HG03066 (cell line): ENCODE data around the gene MCM3.

ENCODE experiments used
- ATAC-seq: cut with Tn5 transposase; IDR thresholded peaks from one replicate; pipeline ENCODE4 v1.9.1; 2021; ENCODE audit warnings: low read depth; ENCODE audit not compliant: unreplicated experiment

MCM3 gene

DNA sequence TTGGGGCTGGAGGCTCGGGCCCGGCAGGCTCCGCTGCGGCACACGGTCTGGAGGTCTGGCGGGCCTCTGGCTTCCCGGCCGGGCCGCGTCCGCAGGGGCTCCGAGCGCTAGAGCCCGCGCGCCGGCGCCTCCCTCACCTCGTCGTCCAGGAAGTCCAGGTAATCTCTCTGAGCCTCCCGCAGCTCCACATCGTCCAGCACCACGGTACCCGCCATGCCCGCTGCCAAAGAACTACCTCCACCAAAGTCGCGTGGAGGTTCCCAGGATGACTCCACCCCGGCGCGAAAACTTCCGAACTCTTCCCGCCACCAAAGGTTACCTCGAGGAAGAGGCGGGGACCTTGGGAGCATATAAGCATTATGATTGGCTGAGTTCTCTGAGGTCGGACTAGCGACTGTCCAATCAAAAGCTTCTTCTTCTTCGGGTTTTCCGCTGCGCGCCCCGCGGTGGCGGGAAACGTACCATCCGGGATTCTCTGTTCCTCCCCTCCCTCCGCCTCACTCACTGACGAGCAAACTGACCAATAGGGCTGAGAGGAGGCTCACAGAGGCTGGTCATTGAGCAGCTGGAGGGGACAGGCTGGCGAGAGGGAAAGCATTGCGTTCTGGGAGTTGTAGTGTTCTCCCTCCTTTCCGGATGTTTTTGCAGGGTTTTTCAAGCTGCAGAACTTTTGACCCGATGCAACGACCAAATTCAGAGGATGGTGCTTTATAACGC is at the start of gene MCM3:
Gene MCM3, minus strand, starts transcription at position 283 of the 717 bp plus-strand sequence. Its CDS starts 68 bp downstream, at position 215.
- ATAC-seq, result peak; percentile 96

DNA sequence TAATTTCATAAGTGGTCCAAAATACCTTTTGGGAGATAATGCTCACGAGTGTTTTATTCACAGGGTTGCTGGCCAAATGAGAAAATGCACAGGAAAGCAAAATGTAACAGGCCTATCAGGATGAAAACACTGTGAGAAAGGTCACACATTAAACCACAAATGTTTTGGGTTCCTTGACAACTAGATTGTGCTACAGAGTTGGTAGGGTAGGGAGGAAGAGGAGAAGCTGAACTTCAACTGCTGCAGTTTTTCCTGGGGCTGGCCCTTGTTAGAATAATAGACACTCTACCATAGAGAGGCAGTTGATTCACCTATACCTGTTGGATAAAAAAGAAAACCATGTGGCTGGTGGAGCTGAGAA is 49.3 kb upstream of the MCM3 start:
- ATAC-seq, result no peak

DNA sequence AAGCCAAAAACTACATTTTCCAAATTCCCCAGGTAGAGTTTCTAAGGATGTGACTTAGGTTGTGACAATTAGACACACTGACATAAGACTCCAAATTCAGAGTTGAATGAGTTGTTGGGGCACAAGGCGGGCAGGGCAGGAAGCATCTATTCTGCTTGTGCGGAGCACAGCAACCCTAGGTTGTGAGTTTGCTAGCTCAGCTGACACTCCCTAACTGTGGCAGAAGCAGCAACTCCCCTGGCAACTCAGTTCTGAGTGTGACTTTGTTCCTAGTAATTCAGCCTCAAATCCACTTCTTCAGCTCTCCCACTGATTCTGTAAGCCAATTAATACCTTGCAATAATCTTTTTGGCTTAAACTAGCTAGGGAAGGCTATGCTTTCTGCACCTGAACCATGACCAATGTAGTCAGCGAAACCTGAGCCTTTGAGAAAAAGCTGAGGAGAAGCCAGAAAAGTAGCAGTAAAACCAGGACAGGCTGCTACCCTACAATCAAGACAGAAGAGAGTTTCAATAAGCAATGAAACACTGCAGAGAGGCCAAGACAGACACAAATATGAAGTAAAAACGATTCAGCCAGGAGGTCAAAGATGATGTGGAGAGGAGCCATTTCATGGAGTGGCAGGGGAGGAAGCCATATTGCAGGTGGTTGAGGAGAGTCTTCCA is 47.4 kb upstream of the MCM3 start:
- no peak for ATAC-seq

DNA sequence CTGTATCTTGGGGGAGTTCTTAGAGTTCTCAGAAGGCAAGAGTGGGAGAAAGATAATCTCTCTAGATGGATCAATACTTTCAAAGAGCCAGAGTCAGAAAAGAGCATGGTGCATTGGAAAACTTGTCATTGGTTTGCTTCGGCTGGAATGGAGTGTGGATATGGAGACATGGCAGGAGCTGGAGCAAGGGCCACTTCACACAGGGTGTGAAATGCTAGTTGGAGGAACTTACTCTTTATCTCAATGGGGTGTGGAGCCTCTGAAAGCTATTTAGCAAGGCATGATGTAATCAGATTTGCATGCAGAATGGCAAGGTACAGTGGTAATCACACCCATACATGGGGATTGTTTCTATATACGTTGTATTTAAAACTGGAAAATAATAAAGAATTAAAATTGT is 45.9 kb upstream of the MCM3 start:
- no peak for ATAC-seq

DNA sequence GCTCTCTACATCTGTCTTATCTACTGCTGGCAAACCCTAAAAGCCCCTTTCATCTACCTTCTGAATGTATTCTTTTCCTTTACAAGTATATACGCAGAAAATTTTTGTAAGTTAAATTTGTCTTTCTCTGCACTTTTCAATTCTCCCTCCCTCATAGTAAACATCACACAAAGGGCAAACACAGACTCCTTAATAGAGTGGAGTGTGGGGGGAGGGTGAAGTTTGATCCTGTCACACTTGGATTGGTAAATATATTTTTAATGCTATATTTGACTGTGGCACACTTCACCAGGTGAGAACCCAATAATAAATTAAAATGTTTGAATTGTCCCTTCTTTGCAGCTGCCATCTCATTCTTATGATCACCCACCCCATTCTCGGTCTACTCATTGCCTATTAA is 44.2 kb upstream of the MCM3 start:
- ATAC-seq, result no peak

DNA sequence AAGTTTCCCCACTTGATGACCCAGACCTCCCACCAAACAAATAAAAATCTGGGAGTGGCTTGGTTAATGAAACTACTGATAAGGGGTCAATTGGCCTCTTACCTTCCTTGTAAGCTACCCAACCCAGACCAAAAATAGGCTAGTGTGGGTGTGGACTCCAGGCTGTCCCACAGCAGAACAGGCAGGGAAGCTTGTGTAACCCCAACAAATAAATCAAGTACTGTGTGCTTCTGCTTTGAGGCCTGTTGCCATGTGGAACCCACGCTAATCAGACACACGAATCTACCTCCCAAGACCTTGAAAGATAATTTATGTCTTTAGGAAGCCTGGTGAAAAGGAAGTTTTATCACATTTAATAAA is 43.7 kb upstream of the MCM3 start:
- no peak for ATAC-seq

DNA sequence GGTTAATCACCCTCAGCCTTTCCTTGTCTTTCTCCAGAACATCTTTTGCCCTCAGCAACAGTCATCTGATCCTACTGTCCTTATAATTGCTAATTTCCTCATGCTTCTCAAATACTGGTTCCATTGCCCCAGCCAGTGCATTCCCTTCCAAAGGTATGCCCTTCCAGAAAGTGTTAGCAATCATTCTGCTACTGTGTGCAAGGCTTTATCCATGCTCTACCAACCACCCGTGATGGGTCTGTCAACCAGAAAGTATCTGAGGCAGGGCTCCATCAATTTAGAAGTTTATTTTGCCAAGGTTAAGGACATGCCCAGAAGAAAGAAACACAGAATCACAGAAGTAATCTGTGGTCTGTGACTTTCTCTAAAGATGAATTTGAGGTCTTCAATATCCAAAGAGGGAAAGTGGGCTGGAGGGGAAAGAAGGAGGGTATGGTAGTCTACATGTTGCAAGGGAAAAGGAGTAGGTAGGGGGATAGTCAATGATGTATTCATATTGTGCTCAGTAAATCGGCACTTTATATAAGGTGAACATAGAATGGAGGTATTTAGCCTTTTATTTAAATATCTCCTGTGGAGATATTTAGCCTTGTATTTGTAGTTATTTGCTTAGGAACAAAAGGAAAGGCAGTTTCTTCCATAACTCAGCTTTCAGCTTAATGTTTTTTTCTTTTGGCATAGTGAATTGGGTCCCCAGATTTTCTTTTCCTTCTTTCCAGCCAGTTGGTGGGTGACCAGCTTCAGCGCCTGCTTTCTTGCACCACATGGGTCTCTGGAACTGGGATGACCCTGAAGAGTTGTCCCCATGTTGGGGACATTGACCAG is 42.2 kb upstream of the MCM3 start:
- no peak for ATAC-seq

DNA sequence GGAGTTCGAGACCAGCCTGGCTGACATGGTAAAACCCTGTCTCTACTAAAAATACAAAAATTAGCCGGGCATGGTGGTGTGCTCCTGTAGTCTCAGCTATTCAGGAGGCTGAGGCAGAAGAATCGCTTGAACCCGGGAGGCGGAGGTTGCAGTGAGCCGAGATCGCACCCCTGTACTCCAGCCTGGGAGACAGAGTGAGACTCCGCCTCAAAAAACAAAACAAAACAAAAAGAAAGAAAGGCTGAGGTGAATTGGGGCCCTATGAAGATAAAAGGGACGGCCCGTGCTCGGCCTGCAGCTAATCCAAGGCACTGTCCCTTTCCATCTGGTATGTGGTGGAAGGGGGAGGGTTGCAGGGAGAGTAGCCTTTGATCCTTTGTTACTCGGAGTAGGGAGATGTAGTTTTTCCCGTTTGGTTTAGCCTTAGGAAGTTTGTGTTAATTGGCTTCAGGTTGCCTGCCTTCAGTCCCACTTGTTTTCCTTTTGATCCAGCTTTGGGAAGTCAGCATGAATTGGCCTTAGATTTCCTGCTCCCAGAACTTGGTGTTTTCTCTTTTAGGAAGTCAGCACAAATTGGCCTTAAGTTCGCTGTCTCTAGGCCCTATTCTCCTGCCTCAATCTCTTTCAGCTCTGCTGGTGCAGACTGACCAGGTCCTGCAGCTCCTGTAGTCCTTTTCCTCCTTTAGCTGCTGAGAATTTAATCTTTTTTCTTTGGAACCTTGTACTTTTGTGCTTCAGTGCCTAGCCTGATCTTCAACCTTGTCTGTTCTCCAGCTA is 41.3 kb upstream of the MCM3 start:
- no peak for ATAC-seq

DNA sequence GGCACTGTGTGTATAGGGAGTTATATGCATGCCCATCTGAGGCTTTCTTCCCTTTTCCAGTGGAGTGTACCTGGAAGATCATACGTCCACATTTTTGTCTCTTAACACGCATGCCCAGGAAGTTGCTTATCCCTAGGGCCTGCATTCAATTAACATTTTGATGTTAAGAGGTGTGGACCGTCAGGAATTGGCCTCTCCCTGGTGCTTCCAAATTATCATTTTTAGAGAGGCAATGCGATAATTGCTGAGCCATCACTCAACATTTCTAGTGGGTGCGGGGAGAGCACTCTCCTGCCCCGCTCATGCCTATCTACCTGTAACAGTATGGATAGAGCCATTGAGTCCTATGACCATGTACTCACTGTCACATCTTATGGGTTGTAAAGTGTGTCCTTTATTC is 39.6 kb upstream of the MCM3 start:
- ATAC-seq, result no peak

DNA sequence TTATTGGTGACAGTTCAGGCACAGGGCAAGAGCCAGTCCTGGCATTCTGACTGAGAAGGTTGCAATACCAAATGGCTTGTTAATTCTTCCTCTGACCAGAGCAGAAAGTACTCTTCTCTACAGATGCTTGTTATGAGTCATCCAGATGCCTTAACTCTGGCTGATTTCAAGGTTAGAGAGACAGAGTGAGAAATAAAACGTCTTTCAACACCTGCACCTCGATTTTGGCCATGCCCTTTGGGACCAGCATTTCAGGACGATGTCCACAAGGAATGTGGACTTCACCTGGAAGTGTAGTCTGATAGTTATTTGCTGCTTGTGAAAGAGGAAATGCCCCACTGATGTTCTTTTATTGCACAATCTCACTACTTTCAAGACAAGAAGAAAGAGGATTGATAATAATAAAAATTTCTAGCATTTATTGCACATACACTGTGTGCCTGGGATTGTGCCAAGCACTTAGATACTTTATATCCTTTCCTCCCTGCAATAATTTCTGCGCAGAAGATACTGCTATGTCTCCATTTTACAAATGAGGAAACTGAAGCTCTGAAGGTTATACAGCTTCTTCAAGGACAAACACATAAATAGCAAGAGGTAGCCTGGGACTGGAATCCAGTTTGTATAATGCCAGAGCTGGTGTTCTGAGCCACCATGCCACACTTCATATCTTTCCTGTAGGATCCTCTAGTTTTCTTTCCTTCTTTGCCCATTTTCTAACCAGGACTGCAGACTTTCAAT is 33.5 kb upstream of the MCM3 start:
- peak; percentile 98 for ATAC-seq

DNA sequence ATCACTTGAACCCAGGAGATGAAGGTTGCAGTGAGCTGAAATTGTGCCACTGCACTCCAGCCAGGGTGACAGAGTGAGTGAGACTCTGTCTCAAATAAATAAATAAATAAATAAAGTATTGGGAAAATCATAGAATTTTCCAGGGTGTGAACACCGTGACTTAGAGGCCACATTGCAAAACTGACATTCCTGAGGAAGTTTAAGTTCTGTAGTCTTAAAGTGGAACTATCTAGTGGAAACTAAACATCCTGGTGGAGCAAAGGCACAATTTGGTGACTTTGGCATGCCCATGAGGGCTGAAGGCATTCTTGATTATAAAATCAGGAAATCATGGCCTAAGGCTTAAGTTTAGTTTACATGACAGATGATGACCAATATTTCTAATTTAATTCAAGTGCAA is 32.7 kb upstream of the MCM3 start:
- no peak for ATAC-seq

DNA sequence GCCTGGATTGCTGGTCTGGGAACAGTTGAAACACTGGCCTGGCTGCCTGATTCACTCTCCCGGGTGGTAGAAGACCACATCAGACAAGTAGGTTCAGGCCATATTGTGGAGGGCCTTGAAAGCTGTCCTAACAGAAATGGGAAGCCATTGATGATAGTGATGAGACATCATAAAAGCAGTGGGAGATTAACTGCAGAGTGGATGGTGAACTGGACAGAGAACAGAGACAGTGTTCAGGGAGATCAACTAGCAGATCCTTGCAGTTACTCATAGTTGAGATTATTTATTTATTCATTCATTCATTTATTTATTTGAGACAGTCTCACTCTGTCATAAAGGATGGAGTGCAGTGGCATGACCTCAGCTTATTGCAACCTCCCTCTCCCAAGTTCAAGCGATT is 30.2 kb upstream of the MCM3 start:
- ATAC-seq, result no peak

DNA sequence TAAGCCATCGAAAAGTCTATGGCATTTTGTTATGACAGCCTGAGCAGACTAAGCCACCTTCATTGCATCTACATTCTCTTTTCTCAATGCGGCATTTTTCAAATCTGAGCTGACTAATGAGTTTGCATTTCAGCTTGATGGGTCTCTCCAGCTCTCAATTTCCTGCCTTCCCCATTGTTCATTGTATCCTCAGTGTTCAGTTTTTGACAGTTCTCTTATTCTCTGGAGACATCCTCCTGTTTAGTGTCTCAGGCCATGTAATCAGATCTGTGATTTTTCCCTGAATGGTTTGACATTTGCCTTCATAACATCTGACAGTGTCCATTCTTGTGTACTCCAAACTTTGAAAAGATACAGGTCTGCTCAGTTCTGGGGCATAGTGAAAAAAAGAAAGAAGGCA is 27.9 kb upstream of the MCM3 start:
- no peak for ATAC-seq

DNA sequence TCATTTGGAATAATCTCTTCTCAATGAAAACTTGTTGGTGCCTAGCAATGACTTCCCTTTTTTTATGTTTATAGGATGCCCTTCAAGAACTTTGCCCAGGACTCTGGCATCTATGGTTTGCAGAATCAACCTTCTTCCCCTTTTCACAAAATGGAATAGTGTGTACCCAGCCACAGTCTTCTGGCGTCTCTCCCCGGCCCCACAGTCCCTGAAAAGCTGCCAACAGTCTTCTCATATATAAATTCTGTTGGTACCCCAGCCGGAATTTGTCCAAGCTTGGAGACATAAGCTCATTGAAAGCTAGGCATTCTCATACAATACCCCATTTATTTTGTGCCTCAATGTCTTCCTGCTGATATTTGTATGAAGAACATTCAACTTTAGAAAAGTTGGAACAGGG is 26.4 kb upstream of the MCM3 start:
- ATAC-seq, result no peak

DNA sequence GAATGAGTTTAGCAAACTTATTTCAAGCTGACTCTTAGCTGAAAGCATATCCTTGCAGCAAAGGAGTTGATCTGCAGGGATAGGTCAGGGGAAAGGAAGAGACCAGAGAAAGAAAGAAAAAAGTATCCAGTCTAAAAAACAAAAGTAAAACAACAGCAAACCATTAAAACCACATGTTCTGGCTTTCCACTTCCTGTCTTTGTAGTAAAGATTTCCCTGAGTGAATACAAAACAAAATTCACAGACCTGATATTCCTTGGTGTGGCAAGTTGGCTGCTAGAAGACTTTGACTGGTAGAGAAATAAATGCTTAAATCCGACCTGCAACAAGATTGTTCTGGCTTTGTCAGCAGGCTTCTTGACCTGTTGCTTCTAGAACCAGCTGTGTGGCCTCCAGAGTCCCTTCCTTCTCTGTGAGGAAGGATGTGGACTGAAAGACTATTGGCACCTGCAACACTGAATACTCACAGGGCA is 23.4 kb upstream of the MCM3 start:
- ATAC-seq, result no peak

DNA sequence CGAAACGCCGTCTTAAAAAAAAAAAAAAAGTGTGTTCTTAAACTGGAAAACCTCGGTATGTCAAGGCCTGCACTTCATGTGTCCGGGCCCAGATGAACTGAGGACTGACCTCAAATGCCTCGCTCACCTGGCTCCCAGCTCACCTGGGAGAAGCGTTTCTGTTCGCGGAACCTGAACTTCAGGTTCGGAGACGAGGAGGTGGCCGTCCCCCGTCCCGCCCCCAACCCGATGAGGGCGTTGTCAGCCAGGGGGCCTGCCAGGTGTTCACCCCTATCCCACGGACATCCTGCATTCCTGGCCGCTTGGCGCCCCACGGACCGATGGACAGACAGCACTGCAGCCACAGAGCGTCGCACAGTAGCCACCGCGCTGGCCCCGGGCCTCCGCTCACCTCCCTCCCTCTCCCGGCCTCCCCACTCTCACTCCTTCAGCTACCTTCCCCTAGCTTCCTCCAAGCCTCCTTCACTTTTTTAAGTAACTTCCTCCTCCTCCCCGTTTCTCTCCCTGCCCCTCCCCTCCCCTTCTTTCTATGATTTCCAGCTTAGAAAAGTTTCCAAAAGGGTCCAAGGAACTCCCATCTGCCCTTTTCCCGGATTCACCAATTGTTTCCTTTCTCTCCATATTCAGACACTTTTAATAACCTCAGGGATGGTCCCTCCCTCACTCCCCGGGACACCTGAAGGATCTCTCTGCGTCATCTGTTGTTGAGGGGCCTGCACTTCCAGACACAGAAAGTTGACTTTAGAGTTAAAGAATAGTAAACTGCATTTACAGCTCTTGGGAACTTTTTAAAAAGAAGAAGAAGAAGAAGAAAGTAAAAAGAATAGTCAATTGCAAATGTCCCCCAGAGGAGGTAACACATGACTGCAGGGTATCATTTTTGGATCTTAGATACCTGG is 22.7 kb upstream of the MCM3 start:
- no peak for ATAC-seq

DNA sequence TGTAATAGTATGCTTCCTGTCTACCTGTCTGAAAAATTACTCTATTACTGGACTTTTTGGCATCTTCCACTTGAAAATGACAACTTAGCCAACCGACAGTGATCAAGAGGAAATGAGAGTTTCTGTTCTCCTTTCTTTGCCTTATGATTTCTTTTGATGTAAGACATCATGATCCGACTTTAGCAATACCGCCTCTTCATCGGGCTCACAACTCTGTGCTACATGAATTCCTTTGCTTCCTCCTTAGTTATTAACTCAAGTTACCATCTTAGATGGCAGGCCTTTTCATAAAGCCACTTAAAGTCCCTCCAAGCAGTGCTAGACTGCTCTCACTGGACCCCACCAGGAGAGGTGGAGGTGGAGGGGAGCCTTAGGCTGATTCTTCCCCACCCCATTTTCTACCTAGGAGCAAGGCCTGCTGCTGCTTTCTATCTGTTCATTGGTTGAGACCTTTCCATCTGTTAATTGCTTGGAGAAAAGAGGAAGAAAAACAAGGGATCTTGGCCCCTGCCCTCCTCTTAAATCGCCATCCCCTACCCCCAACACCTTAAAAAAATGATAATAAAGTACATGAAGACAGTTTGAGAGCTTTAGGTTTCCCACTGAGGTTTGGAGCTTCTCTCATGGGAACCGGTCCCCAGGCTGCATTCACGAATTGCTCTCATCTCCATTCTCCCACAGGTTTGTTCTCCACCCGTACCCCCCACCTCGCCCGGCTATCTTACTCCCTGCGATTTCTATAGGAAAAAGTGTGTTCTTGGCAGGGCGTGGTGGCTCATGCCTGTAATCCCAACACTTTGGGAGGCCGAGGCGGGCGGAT is 21.6 kb upstream of the MCM3 start:
- peak; percentile 65 for ATAC-seq

DNA sequence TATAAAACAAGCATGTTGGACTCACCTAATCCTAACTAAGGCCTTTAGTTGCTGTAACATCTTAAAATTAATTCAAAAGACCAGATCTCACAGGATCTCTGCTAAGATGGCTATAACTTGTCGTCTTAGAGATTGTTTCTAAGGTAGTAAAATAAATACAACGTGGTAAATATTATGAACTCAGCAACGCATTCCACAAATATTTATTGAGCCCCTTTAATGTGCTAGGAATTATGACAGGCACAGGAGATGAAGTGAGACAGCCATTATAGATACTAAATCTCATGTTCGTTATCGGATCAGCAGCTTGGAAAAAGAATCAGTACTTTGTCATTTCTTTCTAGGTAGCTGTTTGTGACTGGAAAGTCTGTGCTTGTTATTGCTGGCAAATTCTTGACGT is 20.9 kb upstream of the MCM3 start:
- ATAC-seq, result no peak
